Measurements from ENCODE around the gene AKTIP. TPM values are rescaled to one million over a fixed set of nuclear protein-coding genes. Genes with fewer than 3 reads are reported as not detected.
A peak's percentile ranks its signal among the peaks of the same experiment; 100 is the strongest.

The AKTIP gene
- total RNA-seq, 1 experiment from 2014 or later: 23.5 TPM

- Histone ChIP-seq H3K27me3 (ENCODE audit: insufficient read depth, low read length) (no peaks in the 10 kb centered on the region), H4K20me1 (ENCODE audit: insufficient read depth) (no peaks in the 10 kb centered on the region), H3K9ac (ENCODE audit: low read length) (no peak overlapping the region), H3K4me1 (ENCODE audit: control insufficient read depth in 1 of 2, insufficient read depth in 2 of 2, low read length in 2 of 2) (peaks cover 0 to 9% of the 10 kb centered on the region in 2 experiments; a peak in 2 of 4 replicates), H3K9me3 (ENCODE audit: control insufficient read depth in 1 of 2, insufficient read depth in 1 of 2, low read depth in 1 of 2, low read length in 2 of 2) (no peaks in the 10 kb centered on the region), H3K4me3 (replicated peaks in 1 of 2; ENCODE audit: low read depth in 1 of 2, low read length in 2 of 2) (no peak overlapping the region), H3K9me2 (ENCODE audit: insufficient read depth) (no peaks in the 10 kb centered on the region), H3K79me2 (ENCODE audit: insufficient read depth, low read length) (no peaks in the 10 kb centered on the region), H3K27ac (ENCODE audit: low read depth, low read length) (no peak overlapping the region), H3K36me3 (ENCODE audit: control insufficient read depth in 1 of 2, insufficient read depth in 2 of 2, low read length in 2 of 2) (no peaks in the 10 kb centered on the region), H2AFZ (ENCODE audit: low read depth, low read length, poor library complexity, severe bottlenecking) (no peak overlapping the region), H3K4me2 (ENCODE audit: low read length) (no peak overlapping the region)
- ChIA-PET CTCF (interaction anchor here (0.6 kb wide), 1 partner anchor 186 kb away, joined by 3 read pairs; no protein-coding TSS in a partner anchor), RAD21 (ENCODE audit: low non-redundant PET in 1 of 2, low total read pairs in 2 of 2, uncharacterized antibody in 2 of 2, unreplicated experiment in 2 of 2) (no interaction called here), POLR2A (no interaction called here)
- peak; percentile 87 for ATAC-seq
- TF ChIP-seq RAD21 (IDR thresholded peaks at IDR 0.05; ENCODE audit: low read depth) (peak; percentile 31; the same call in 1 of the 2 replicates), TCF7L2 (IDR thresholded peaks at IDR 0.05; ENCODE audit: borderline replicate concordance, extremely low read depth, insufficient read depth, insufficient read length) (no peak)
- TF ChIP-seq, protein P1, sequence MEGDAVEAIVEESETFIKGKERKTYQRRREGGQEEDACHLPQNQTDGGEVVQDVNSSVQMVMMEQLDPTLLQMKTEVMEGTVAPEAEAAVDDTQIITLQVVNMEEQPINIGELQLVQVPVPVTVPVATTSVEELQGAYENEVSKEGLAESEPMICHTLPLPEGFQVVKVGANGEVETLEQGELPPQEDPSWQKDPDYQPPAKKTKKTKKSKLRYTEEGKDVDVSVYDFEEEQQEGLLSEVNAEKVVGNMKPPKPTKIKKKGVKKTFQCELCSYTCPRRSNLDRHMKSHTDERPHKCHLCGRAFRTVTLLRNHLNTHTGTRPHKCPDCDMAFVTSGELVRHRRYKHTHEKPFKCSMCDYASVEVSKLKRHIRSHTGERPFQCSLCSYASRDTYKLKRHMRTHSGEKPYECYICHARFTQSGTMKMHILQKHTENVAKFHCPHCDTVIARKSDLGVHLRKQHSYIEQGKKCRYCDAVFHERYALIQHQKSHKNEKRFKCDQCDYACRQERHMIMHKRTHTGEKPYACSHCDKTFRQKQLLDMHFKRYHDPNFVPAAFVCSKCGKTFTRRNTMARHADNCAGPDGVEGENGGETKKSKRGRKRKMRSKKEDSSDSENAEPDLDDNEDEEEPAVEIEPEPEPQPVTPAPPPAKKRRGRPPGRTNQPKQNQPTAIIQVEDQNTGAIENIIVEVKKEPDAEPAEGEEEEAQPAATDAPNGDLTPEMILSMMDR (IDR thresholded peaks at IDR 0.05 in 2 of 3, conservative IDR thresholded peaks at IDR 0.05 in 1 of 3; ENCODE audit: borderline replicate concordance in 1 of 3, insufficient read depth in 1 of 3, low read depth in 2 of 3, low read length in 2 of 3): peak in 2 of 3 experiments; percentile 68 to 77; a peak in 4 of 6 replicates
- intact Hi-C loops (cut with micrococcal nuclease): loop anchor here (5.0 kb wide), 1 partner anchor 225 kb away; no protein-coding TSS in a partner anchor
- DNase-seq (ENCODE audit: low read depth, low spot score): peak; percentile 15
- BruUV-seq (replicated peaks): no TSS peak
Observed at GRCh38 chr16:53546988-53547391, 44.0 kb upstream of the AKTIP start.

DNA sequence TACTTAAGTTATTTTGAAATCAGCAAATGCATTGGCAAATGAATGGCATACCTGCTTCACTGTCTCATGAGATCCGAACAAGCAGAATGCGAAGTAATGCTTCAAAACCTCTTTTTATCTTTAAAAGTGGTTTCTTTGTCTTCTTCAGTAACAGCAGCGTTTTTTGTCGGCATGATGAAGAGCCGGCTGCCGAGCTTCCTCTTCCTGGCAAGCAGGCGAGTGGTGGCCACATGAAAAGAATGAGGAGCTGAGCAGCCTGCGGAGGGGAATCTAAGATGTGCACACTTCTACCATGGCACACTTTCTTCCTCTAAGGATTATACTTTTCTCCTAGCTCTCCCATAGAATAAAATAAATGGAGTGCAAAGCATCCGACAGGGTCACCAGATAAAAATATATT is 42.4 kb upstream of the AKTIP start:
- intact Hi-C loops (cut with micrococcal nuclease): loop anchor here (5.0 kb wide), 1 partner anchor 227 kb away; no protein-coding TSS in a partner anchor
- no peak overlapping the region for H3K27ac ChIP-seq (ENCODE audit: low read depth, low read length)
- CTCF ChIA-PET: no interaction called here

More for the DNA sequence above, 42.4 kb upstream of the AKTIP start:
- DNase-seq (ENCODE audit: low read depth, low spot score) (no peak), ATAC-seq (no peak)
- BruUV-seq (replicated peaks): no TSS peak
- no peaks in the 10 kb centered on the region for H3K9me2 ChIP-seq (ENCODE audit: insufficient read depth)
- no peak overlapping the region for H3K4me3 ChIP-seq (replicated peaks in 1 of 2; ENCODE audit: low read depth in 1 of 2, low read length in 2 of 2)
- H3K79me2 ChIP-seq (ENCODE audit: insufficient read depth, low read length): no peaks in the 10 kb centered on the region
- H3K9me3 ChIP-seq (ENCODE audit: control insufficient read depth in 1 of 2, insufficient read depth in 1 of 2, low read depth in 1 of 2, low read length in 2 of 2): no peaks in the 10 kb centered on the region
- H3K36me3 ChIP-seq (ENCODE audit: control insufficient read depth in 1 of 2, insufficient read depth in 2 of 2, low read length in 2 of 2): no peaks in the 10 kb centered on the region
- H3K4me1 ChIP-seq (ENCODE audit: control insufficient read depth in 1 of 2, insufficient read depth in 2 of 2, low read length in 2 of 2): peaks cover 0 to 9% of the 10 kb centered on the region in 2 experiments; a peak in 2 of 4 replicates
- no peak overlapping the region for H2AFZ ChIP-seq (ENCODE audit: low read depth, low read length, poor library complexity, severe bottlenecking)
- ChIA-PET RAD21 (ENCODE audit: low non-redundant PET in 1 of 2, low total read pairs in 2 of 2, uncharacterized antibody in 2 of 2, unreplicated experiment in 2 of 2) (no interaction called here), POLR2A (no interaction called here)
- no peaks in the 10 kb centered on the region for H4K20me1 ChIP-seq (ENCODE audit: insufficient read depth)
- no peak overlapping the region for H3K4me2 ChIP-seq (ENCODE audit: low read length)
- H3K27me3 ChIP-seq (ENCODE audit: insufficient read depth, low read length): no peaks in the 10 kb centered on the region
- TF ChIP-seq SIN3A (IDR thresholded peaks at IDR 0.05; ENCODE audit: low read depth) (no peak), CEBPB (IDR thresholded peaks at IDR 0.05; ENCODE audit: low read depth) (no peak), SP1 (IDR thresholded peaks at IDR 0.05; ENCODE audit: low read depth) (no peak), ZFX (IDR thresholded peaks at IDR 0.05) (no peak), CBX3 (IDR thresholded peaks at IDR 0.05; ENCODE audit: low read depth) (no peak), JUND (IDR thresholded peaks at IDR 0.05) (no peak), SRF (IDR thresholded peaks at IDR 0.05; ENCODE audit: low read depth) (no peak), ELF1 (IDR thresholded peaks at IDR 0.05; ENCODE audit: borderline replicate concordance, low read depth) (no peak), EGR1 (IDR thresholded peaks at IDR 0.05; ENCODE audit: low read depth) (no peak), EZH2phosphoT487 (IDR thresholded peaks at IDR 0.05; ENCODE audit: borderline replicate concordance) (no peak)
- H3K9ac ChIP-seq (ENCODE audit: low read length): no peak overlapping the region
